ENCODE data around the gene LARP4B. TPM values are rescaled to one million over a fixed set of nuclear protein-coding genes. Genes with fewer than 3 reads are reported as not detected.

Gene LARP4B
- total RNA-seq (2014; rRNA removed; shearing (Covaris generic)): 37.8 and 47.7 TPM in 2 replicates

DNA sequence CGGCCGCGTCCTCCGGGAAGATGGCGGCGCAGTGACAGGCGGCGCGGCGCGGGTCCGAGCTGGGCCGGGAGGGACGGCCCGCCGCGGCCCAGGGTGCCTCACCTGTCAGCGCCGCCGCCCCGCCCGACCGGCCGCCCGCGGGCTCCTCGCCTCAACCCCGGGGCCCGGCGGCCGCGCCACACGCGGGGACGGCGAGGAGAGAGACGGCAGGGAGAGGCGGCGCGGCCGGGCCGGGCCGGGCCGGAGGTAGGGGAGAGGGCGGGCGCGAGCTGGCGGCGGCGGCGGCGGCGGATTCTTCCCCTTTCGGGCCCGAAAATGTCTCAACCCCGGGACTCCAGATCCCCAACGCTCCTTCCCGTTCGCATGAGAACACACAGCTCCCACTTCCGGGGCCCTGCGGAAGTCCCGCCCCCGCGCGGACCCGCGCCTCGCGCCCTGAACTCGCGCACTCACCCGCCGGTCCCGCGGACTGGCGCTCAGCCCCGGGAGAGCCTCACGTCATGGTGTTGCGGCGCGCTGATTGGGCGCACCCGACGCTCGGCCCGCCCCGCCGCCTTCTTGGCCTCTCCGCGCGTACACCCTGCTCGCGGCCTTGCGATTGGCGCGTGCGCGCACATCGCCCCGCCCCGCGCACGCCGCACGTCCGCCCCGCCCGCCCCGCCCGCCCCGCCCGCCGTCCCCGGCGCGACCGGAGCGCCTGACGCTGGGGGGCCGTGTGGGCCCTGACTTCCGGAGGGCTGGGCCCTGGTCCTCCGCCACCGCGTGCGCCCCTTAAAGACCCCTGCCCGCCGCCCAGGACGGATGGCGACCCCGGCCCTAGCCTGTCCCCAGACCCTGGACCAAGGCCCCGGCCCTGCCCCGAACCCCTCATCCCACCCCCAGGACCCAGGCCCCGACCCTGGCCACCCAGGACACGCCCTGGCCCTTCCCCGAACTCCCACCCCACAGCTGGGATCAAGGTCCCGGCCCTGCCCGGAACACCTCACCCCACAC is at the start of gene LARP4B:
TSS of gene LARP4B (minus strand) at position 380 of the 993 bp plus-strand sequence. CDS start 45,984 bp downstream, outside the sequence.
- peak within 1 kb of the TSS; percentile 98 for H3K27ac ChIP-seq
- no peaks in the 10 kb centered on the region for H3K27me3 ChIP-seq (replicated peaks)
- peaks cover 9% of the 10 kb centered on the region for H3K4me1 ChIP-seq (replicated peaks)
- peaks cover 24% of the 10 kb centered on the region for H3K36me3 ChIP-seq
- H3K4me3 ChIP-seq: peak within 1 kb of the TSS; percentile 93
- peak; percentile 97 for DNase-seq (ENCODE audit: low read depth in 1 of 2, low spot score in 2 of 2)
- no peaks in the 10 kb centered on the region for H3K9me3 ChIP-seq (replicated peaks)

DNA sequence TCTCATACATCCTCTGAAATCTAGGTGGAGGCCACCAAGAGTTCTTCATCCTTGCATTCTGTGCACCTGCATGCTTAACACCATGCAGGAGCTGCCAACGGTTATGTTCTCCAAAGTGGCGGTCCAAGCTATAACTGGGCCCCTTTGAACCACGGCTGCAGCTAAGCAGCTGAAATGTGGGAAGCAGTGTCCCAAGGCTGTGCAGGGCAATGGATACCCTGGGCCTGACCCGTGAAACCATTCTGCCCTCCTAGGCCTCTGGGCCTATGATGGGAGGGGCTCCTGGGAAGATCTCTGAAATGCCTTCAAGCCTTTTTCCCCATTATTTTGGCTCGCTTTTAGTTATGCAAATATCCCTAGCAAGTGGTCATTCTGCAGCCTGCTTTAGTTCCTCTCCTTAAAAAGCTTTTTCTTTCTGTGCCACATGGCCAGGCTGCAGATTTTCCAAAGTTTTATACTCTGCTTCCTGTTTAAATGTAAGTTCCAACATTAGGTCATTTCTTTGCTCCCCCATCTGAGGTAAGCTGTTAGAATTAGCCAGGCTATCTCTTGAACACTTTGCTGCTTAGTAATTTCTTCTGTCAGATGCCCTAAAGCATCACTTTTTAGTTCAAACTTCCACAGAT is 49.1 kb upstream of the LARP4B start:
- peaks cover 24% of the 10 kb centered on the region for H3K9me3 ChIP-seq (replicated peaks)
- H3K4me3 ChIP-seq: no peak overlapping the region
- H3K27me3 ChIP-seq (replicated peaks): no peaks in the 10 kb centered on the region
- H3K36me3 ChIP-seq: peaks cover 35% of the 10 kb centered on the region
- peaks cover 14% of the 10 kb centered on the region for H3K4me1 ChIP-seq (replicated peaks)
- DNase-seq (ENCODE audit: low read depth in 1 of 2, low spot score in 2 of 2): no peak
- no peak overlapping the region for H3K27ac ChIP-seq

DNA sequence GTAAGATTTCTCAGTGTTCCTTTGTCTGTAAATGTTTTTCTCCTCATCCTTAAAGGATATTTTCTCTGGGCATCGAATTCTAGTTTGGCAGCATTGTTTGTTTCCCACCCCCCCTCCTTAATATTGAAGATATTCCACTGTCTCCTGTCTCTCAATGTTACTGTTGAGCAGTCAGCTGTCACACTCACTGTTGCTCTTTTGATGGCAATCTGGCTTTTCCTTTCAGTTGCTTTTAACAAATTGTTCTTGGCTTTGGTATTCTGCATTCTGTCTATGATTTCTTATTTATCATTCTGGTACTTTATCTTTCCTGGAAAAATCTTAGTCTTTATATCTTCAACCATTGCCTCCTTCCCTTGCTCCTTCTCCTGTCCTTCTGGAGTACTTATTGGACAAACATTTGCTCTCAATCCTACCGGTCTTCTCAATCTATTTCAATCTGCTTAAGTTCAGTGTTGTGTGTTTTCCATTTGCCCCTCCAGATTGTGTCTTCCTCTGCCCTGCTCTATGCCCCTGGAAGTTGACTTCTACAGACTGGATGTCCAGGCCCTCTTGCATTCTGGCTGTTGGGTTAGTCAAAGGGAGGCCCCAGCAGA is 47.4 kb upstream of the LARP4B start:
- Histone ChIP-seq H3K36me3 (peaks cover 20% of the 10 kb centered on the region), H3K4me1 (replicated peaks) (peaks cover 12% of the 10 kb centered on the region), H3K27ac (no peak overlapping the region), H3K4me3 (no peak overlapping the region), H3K9me3 (replicated peaks) (peaks cover 24% of the 10 kb centered on the region), H3K27me3 (replicated peaks) (no peaks in the 10 kb centered on the region)
- no peak for DNase-seq (ENCODE audit: low read depth in 1 of 2, low spot score in 2 of 2)

DNA sequence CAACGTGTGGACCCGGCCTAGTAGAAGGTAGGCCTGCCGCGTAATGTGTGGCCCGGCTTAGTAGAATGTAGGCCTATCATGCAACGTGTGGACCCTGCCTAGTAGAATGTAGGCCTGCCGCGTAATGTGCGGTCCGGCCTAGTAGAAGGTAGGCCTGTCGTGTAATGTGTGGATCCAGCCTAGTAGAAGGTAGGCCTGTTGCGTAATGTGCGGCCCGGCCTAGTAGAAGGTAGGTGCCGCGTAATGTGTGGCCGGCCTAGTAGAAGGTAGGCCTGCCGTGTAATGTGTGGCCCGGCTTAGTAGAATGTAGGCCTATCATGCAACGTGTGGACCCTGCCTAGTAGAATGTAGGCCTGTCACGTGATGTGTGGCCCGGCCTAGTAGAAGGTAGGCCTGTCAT is 44.8 kb upstream of the LARP4B start:
- no peak overlapping the region for H3K4me3 ChIP-seq
- no peaks in the 10 kb centered on the region for H3K27me3 ChIP-seq (replicated peaks)

DNA sequence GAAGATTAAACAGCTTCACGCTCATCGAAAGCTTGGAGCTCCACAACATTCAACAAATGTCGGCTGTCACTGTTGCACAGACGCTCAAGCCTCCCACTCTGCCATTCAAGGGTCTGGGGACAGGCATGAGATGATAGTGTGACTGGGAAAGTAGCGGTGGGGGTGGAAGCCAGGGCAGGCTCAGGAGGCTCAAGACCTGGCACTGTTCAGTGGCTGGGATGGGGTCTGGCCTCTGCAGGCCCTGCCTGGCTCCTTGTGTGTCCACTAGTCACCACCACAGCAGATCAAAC is 43.2 kb upstream of the LARP4B start:
- DNase-seq (ENCODE audit: low read depth in 1 of 2, low spot score in 2 of 2): no peak

More for the DNA sequence above, 44.8 kb upstream of the LARP4B start:
- Histone ChIP-seq H3K36me3 (peaks cover 17% of the 10 kb centered on the region), H3K9me3 (replicated peaks) (peaks cover 24% of the 10 kb centered on the region), H3K27ac (no peak overlapping the region), H3K4me1 (replicated peaks) (peaks cover 30% of the 10 kb centered on the region)
- DNase-seq (ENCODE audit: low read depth in 1 of 2, low spot score in 2 of 2): no peak

DNA sequence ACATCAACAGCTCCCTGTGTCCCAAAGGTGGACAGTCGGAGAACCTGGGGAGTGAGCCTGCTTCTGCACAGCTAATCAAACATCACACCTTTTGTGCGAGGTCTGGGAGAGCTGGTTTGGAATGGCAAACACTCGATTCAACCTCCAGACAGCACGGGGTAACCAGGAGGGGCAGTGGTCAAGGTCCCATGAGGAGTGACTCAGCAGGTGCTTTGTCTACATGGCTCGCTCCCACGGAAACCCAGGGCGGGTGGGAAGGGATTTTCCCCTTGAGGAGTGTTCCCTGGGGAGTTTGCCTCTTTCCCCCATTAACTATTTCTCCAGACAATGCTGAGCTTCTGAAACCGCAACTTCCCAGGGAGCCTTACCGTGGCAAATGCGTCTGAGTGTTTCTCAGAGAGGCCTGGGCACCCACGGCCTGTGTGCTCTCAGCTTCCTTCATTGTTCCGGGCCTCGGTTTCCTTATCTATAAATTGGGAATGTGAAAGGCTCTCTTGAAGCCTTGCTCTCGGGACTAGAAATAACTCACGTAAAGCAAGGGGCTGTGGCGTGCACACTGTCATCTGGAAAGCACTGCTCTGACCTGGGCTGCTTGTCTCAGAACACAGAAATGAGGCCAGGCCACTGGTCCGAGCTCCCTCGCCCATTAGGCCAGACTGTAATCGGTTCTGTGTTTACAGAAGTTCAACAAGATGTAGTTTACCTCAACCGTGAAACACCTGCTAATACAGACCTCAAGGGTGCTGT is 42.7 kb upstream of the LARP4B start:
- Histone ChIP-seq H3K27me3 (replicated peaks) (no peaks in the 10 kb centered on the region), H3K4me1 (replicated peaks) (peaks cover 51% of the 10 kb centered on the region), H3K27ac (peak overlapping the region; percentile 66), H3K36me3 (no peaks in the 10 kb centered on the region), H3K4me3 (no peak overlapping the region), H3K9me3 (replicated peaks) (peaks cover 9% of the 10 kb centered on the region)
- DNase-seq (ENCODE audit: low read depth in 1 of 2, low spot score in 2 of 2): peak; percentile 84 to 92

More for the DNA sequence above, 43.2 kb upstream of the LARP4B start:
- Histone ChIP-seq H3K36me3 (peaks cover 5% of the 10 kb centered on the region; the same call in 1 of the 2 replicates), H3K27me3 (replicated peaks) (no peaks in the 10 kb centered on the region), H3K4me3 (no peak overlapping the region), H3K27ac (peak overlapping the region; percentile 66), H3K9me3 (replicated peaks) (peaks cover 13% of the 10 kb centered on the region), H3K4me1 (replicated peaks) (peaks cover 46% of the 10 kb centered on the region)

DNA sequence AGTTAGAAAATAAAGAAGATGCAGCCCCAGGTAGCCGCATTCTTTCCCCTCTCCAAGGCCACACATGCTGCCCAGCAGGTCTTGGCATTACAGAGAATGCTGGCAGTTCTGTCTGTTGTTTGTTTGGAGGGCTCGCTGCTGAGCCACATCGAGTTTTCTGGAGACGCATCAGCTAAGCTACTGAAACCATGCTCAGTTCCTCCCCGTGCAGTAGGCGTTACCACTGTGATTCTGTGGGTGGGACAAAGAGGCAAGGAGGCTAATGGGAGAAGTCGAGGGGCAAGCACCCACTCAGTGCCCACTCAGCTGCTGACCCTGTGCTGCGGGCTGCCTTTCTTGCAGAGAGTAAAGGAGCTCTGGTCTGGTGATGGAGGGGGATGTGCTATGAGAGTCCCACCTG is 41.3 kb upstream of the LARP4B start:
- Histone ChIP-seq H3K36me3 (no peaks in the 10 kb centered on the region), H3K9me3 (replicated peaks) (no peaks in the 10 kb centered on the region), H3K27ac (no peak overlapping the region), H3K4me1 (replicated peaks) (peaks cover 66% of the 10 kb centered on the region), H3K27me3 (replicated peaks) (no peaks in the 10 kb centered on the region), H3K4me3 (no peak overlapping the region)
- DNase-seq (ENCODE audit: low read depth in 1 of 2, low spot score in 2 of 2): no peak

DNA sequence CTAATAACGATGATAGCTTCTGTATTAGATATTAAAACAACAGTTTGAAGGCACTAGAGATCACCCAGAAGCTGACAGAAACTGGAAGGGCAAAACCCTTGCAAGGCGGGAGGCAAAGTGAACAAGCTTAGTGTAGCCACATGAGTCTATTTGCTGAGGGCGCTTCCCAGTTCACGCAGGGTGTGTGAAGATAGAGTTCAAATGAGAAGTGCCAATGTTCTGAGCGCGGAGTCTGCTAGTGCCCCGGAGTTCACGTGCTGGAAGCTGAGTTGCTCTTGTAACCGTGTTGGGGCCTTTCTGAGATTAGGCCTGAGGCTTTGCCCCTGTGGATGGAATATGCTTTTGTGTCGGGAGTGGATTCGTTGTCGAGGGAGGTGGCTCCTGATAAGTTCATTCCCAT is 40.1 kb upstream of the LARP4B start:
- no peaks in the 10 kb centered on the region for H3K9me3 ChIP-seq (replicated peaks)
- no peaks in the 10 kb centered on the region for H3K27me3 ChIP-seq (replicated peaks)
- H3K4me3 ChIP-seq: no peak overlapping the region
- H3K27ac ChIP-seq: no peak overlapping the region
- H3K4me1 ChIP-seq (replicated peaks): peaks cover 75% of the 10 kb centered on the region
- no peaks in the 10 kb centered on the region for H3K36me3 ChIP-seq
- DNase-seq (ENCODE audit: low read depth in 1 of 2, low spot score in 2 of 2): no peak

DNA sequence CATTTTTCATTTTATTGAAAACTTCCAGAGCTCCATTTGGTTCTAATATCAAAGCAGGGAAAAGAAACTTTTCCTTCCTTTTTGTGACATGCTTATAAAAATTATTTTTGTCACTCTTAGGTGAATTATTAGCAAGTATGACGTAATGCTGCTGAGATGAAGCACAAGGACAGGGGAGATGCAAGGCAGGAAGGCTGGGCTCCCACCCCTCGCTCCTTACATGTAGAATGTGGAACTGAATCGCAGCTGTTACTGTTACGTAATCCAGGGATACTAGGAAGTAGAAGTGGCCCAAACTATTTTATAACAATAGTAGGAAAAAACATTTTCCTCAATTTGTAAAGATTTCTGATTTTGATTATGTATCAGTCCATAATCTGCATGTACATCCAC is 39.6 kb upstream of the LARP4B start:
- peak overlapping the region; percentile 38 for H3K27ac ChIP-seq

DNA sequence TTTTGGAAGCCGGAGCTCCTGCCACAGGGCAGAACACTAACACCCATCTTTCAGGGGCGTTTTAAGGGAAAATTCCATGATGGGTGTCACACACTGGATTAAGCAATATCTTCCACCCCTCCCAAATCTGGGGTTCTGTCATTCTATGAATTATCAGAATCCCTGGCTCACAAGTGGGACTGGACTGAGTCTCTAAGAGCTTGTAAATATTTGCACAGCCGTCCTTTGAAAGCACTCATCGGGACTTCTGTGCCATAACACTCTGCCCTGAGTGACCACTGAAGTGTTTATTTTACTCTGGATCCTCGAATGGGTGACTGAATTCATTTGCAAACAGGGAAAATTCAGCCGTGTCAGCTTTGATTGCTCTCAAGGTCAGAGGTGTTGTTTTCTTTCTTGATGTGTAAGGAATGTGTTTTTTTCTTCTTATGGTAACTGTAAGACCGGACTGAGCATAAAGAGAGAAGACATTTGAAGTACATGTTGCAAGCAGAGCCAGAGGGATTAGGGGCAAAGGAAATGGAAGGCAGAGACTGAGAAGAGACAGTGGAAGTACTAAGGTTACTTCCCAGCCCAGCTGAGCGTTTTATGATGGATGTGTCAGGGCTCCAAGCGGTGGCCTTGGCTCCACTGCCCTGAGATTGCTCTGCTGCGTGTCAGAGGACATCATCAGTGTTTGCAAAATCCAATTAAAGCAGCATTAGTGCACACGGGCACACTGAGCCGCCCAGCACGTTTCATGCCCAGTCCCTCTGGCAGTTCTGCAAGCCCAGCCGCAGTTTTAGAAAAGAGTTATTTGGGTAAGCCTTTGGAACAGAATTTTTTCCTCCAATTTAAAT is 39.0 kb upstream of the LARP4B start:
- peaks cover 86% of the 10 kb centered on the region for H3K4me1 ChIP-seq (replicated peaks)
- H3K36me3 ChIP-seq: no peaks in the 10 kb centered on the region
- H3K27ac ChIP-seq: peak overlapping the region; percentile 38
- H3K27me3 ChIP-seq (replicated peaks): no peaks in the 10 kb centered on the region
- H3K9me3 ChIP-seq (replicated peaks): no peaks in the 10 kb centered on the region
- H3K4me3 ChIP-seq: no peak overlapping the region
- peak; percentile 57 to 85 for DNase-seq (ENCODE audit: low read depth in 1 of 2, low spot score in 2 of 2)

More for the DNA sequence above, 39.6 kb upstream of the LARP4B start:
- no peak for DNase-seq (ENCODE audit: low read depth in 1 of 2, low spot score in 2 of 2)
- H3K4me3 ChIP-seq: no peak overlapping the region
- no peaks in the 10 kb centered on the region for H3K9me3 ChIP-seq (replicated peaks)
- no peaks in the 10 kb centered on the region for H3K27me3 ChIP-seq (replicated peaks)
- no peaks in the 10 kb centered on the region for H3K36me3 ChIP-seq
- peaks cover 79% of the 10 kb centered on the region for H3K4me1 ChIP-seq (replicated peaks)

DNA sequence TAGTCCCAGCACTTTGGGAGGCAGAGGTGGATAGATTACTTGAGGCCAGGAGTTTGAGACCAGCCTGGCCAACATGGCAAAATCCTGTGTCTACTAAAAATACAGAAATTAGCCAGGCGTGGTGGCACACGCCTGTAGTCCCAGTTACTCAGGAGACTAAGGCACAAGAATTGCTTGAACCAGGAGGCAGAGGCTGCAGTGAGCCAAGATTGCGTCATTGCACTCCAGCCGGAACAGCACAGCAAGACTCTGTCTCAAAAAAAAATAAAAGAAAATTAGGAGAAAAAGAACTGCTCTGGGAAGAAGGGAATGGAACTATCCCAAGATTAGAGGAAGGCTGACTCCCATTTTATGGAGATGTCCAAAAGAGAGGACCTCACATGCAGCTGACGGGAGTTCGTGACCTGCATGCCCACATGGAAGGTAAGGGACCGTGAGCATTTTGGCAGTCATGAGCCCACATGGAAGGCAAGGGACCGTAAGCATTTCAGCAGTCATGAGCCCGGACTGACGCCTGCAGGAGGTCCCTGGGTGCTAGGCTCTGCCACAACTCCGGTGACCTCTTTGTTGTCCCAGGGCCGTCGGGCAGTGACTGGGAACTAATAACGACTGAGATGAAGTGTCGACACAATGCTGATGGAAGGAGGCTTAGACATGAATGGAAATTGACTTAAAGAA is 38.1 kb upstream of the LARP4B start:
- H3K27me3 ChIP-seq (replicated peaks): no peaks in the 10 kb centered on the region
- no peak overlapping the region for H3K4me3 ChIP-seq
- peaks cover 88% of the 10 kb centered on the region for H3K4me1 ChIP-seq (replicated peaks)
- H3K27ac ChIP-seq: peak overlapping the region; percentile 89
- no peaks in the 10 kb centered on the region for H3K9me3 ChIP-seq (replicated peaks)
- H3K36me3 ChIP-seq: no peaks in the 10 kb centered on the region
- peak in 1 of 2 experiments; percentile 52 for DNase-seq (ENCODE audit: low read depth in 1 of 2, low spot score in 2 of 2)

DNA sequence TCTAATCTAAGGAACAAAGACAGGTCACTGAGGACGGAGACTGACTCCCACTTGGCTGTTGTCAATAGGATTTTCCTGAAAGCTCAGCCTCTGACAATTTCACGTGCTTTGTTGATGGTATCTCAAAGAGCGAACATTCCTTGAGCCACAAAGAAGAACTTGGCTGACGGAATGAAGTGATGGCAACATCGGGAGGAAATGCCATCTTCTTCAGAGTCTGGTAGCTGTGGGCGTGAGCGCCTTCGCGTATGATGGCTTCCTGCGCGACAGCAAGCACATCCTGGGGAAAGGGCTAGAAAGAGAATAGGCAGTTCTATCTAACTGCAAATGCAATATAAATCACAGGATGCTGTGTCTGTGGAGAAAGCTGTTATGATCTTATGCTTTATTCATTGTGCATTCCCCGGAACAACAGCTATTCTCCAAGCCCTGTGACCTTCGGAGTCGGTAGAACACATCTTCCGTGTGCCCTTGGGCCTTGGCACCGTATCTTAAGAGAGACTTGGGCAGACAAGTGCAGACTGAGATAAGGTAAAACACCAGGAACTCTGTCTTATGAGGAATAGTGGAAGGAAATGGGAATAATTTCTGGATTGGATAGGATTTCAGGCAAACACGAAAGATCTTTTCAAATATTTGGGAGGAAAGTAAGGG is 37.2 kb upstream of the LARP4B start:
- peaks cover 79% of the 10 kb centered on the region for H3K4me1 ChIP-seq (replicated peaks)
- no peak overlapping the region for H3K4me3 ChIP-seq
- peak in 1 of 2 experiments; percentile 60 for DNase-seq (ENCODE audit: low read depth in 1 of 2, low spot score in 2 of 2)
- H3K36me3 ChIP-seq: no peaks in the 10 kb centered on the region
- H3K9me3 ChIP-seq (replicated peaks): no peaks in the 10 kb centered on the region
- H3K27me3 ChIP-seq (replicated peaks): no peaks in the 10 kb centered on the region
- H3K27ac ChIP-seq: peak overlapping the region; percentile 89
